Endothelial cell of umbilical vein (primary cell): Measurements from ENCODE around the gene PARP8. TPM values are rescaled to one million over a fixed set of nuclear protein-coding genes. Genes with fewer than 3 reads are reported as not detected.

ENCODE experiments used
- BruUV-seq: library from RNA; stranded (reverse); fragments of 400-500 nt; replicated peaks from 2 replicates; lab custom pipeline; 2021; lab: Mats Ljungman, UMichigan
- CTCF ChIA-PET: fragments of 300-600, 350-600 bp; sonication (Branson Sonifier 250); formaldehyde crosslinking; loops from one replicate; lab custom pipeline; 2021; ENCODE audit warnings: antibody characterized with exemption, inconsistent platforms; lab: Charles Lee
- POLR2A ChIA-PET: fragments of 300-600, 350-600 bp; sonication (Branson Sonifier 250); formaldehyde crosslinking; loops from one replicate; lab custom pipeline; 2021; ENCODE audit warnings: antibody characterized with exemption, inconsistent platforms; lab: Charles Lee
- DNase-seq: peaks from one replicate; pipeline ENCODE4 v3.0.0-alpha.2; 2011; ENCODE audit warnings: low read depth, low spot score
- FAIRE-seq: peaks from 2 replicates; lab custom pipeline; 2011; peaks lifted over from hg19 to GRCh38; lab: Jason Lieb, UNC
- H2AFZ ChIP-seq: 2 replicates; pipeline ENCODE4 v1.6.0; 2012; ENCODE audit warnings: low read depth, low read length, control low read depth, inconsistent platforms
- H3K27ac ChIP-seq: 2 replicates; pipeline ENCODE4 v1.5.1; 2011; ENCODE audit warnings: low read depth, mild to moderate bottlenecking, control low read depth, low read length, moderate library complexity; ENCODE audit not compliant: insufficient read depth
- H3K27me3 ChIP-seq, 2 experiments: 2 replicates each; pipeline versions ENCODE4 v1.6.0 to v1.6.1; 2011; ENCODE audit warnings: low read length in 2 of 2, mixed read lengths in 1 of 2; ENCODE audit not compliant: control insufficient read depth in 2 of 2, insufficient read depth in 2 of 2
- H3K36me3 ChIP-seq, 2 experiments: 2 replicates in 1 of 2; 3 replicates in 1 of 2; pipeline ENCODE4 v1.5.1; 2011; ENCODE audit warnings: low read length in 2 of 2, mild to moderate bottlenecking in 1 of 2, moderate library complexity in 1 of 2; ENCODE audit not compliant: control insufficient read depth in 2 of 2, insufficient read depth in 2 of 2; ENCODE audit errors: extremely low read depth in 1 of 2
- H3K4me1 ChIP-seq: 3 replicates; pipeline ENCODE4 v1.5.1; 2011; ENCODE audit warnings: mild to moderate bottlenecking, low read length; ENCODE audit not compliant: control insufficient read depth, insufficient read depth; ENCODE audit errors: extremely low read depth
- H3K4me2 ChIP-seq: 2 replicates; pipeline ENCODE4 v1.6.1; 2011; ENCODE audit warnings: low read length, control low read depth, mixed read lengths; ENCODE audit not compliant: insufficient read depth
- H3K4me3 ChIP-seq, 3 experiments: fragments of 200-600 bp in 1 of 3; sonication (generic), shearing (Covaris generic) in 1 of 3; replicated peaks in 1 of 3; 2 replicates each; pipeline ENCODE4 v1.5.1; 2011 to 2016; ENCODE audit warnings: control low read depth in 3 of 3, low read length in 3 of 3, mild to moderate bottlenecking in 2 of 3, inconsistent platforms in 1 of 3, low read depth in 1 of 3, moderate library complexity in 1 of 3; ENCODE audit not compliant: insufficient read depth in 1 of 3
- H3K79me2 ChIP-seq: 2 replicates; pipeline ENCODE4 v1.6.0; 2012; ENCODE audit warnings: low read length, inconsistent platforms; ENCODE audit not compliant: control insufficient read depth, insufficient read depth
- H3K9ac ChIP-seq: replicated peaks from 2 replicates; pipeline ENCODE3; 2011; ENCODE audit warnings: low read length, control low read depth; ENCODE audit not compliant: insufficient read depth; ENCODE audit errors: extremely low read depth
- H3K9me1 ChIP-seq: replicated peaks from 3 replicates; pipeline ENCODE4 v1.6.0; 2011; ENCODE audit warnings: mild to moderate bottlenecking, low read length; ENCODE audit not compliant: control insufficient read depth, insufficient read depth; ENCODE audit errors: extremely low read depth
- H3K9me3 ChIP-seq: replicated peaks from 2 replicates; pipeline ENCODE4 v1.5.1; 2012; ENCODE audit warnings: low read length, inconsistent platforms; ENCODE audit not compliant: control insufficient read depth, insufficient read depth
- H4K20me1 ChIP-seq: replicated peaks from 2 replicates; pipeline ENCODE3; 2011; ENCODE audit warnings: mild to moderate bottlenecking, low read length; ENCODE audit not compliant: control insufficient read depth, insufficient read depth; ENCODE audit errors: extremely low read depth
- EZH2 ChIP-seq: IDR thresholded peaks from 2 replicates; pipeline ENCODE4 v1.6.1; 2012; ENCODE audit warnings: borderline replicate concordance, low read depth, mild to moderate bottlenecking, moderate library complexity, low read length, inconsistent platforms; ENCODE audit not compliant: severe bottlenecking
- FOS ChIP-seq: IDR thresholded peaks from 2 replicates; pipeline ENCODE4 v1.6.1; 2011; ENCODE audit warnings: mild to moderate bottlenecking, low read length, moderate library complexity, borderline replicate concordance; ENCODE audit not compliant: insufficient read depth
- GATA2 ChIP-seq: IDR thresholded peaks from 2 replicates; pipeline ENCODE4 v1.7.0; 2011; ENCODE audit warnings: low read depth, mild to moderate bottlenecking, moderate library complexity, mixed read lengths, low read length; ENCODE audit not compliant: insufficient read length, insufficient read depth
- JUN ChIP-seq: IDR thresholded peaks from 2 replicates; pipeline ENCODE4 v1.6.1; 2011; ENCODE audit warnings: borderline replicate concordance, low read depth; ENCODE audit not compliant: insufficient read length, insufficient read depth
- MAX ChIP-seq: IDR thresholded peaks from 2 replicates; pipeline ENCODE4 v1.6.1; 2011; ENCODE audit not compliant: insufficient read depth, insufficient read length
- MYC ChIP-seq: IDR thresholded peaks from one replicate; pipeline ENCODE4 v1.6.1; 2011; ENCODE audit warnings: mild to moderate bottlenecking, low read depth, low read length
- POLR2A ChIP-seq: IDR thresholded peaks from 2 replicates; pipeline ENCODE4 v1.6.1; 2012; ENCODE audit warnings: low read depth, mild to moderate bottlenecking, control low read depth, low read length
- POLR2AphosphoS5 ChIP-seq: IDR thresholded peaks from 2 replicates; pipeline ENCODE4 v1.6.1; 2012; ENCODE audit warnings: low read depth, mild to moderate bottlenecking, control low read depth, low read length, moderate library complexity; ENCODE audit not compliant: insufficient read depth
- dilution Hi-C: fragments of 300-500 bp; cut with MboI; formaldehyde crosslinking; loops from one replicate; pipeline ENCODE4 v1.15.0; 2019; ENCODE audit warnings: low sequenced_read_pairs; ENCODE audit not compliant: extremely low pct_ligation_motif_present
- intact Hi-C: fragments of 100-400 bp; cut with micrococcal nuclease; formaldehyde crosslinking; loops from one replicate; pipeline ENCODE4 v1.10.0; 2022
- polyA plus RNA-seq, 4 experiments: library from polyadenylated mRNA; depleted of rRNA in 3 of 4; stranded (reverse) in 3 of 4; unstranded in 1 of 4; fragments of >200 nt; gene quantifications; 2 replicates each; pipeline versions ENCODE4 v1.2.1 to v1.2.3, GENCODE V29; 2011 to 2012; ENCODE audit warnings: missing spikeins in 1 of 4
- total RNA-seq: library from RNA; stranded (reverse); gene quantifications from 2 replicates; pipeline ENCODE4 v1.2.3, GENCODE V29; 2021
- TF ChIP-seq, protein P1 (sequence below), 2 donors: IDR thresholded peaks; 1 replicate in 1 of 2; 2 replicates in 1 of 2; pipeline ENCODE4 v1.5.1; 2011; ENCODE audit warnings: low read length in 2 of 2, mild to moderate bottlenecking in 2 of 2, moderate library complexity in 2 of 2, control low read depth in 1 of 2, inconsistent platforms in 1 of 2, low read depth in 1 of 2; ENCODE audit not compliant: insufficient read depth in 1 of 2; ENCODE audit errors: extremely low read depth in 1 of 2

The PARP8 gene
- total and polyA plus RNA-seq, 2 donors (not counting 3 experiments of a cell fraction or from before 2014, with no cell fraction given): 0.03 to 0.60 TPM

DNA sequence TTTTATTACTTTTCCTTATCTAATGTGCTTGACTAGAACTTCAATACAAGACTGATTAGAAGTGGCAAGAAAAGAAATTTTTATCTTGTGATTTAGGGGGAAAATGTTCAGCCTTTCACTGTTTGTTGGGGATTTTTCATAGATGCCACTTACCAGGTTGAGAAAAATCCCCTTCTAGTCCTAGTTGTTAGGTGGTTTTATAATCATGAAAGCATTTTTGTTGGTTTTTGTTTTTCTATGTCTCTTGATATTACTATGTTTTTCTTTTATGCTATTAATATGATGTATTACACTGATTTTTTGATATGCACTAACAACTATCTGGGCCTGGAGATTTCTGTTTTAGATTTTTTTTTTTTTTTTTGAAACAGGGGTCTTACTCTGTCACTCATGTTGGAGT is 134.0 kb downstream of the PARP8 start:
- Histone ChIP-seq H3K4me2 (no peak overlapping the region), H3K4me3 (no peak overlapping the region), H3K27ac (no peak overlapping the region), H3K27me3 (no peaks in the 10 kb centered on the region), H3K9me1 (no peaks in the 10 kb centered on the region), H3K4me1 (no peaks in the 10 kb centered on the region), H2AFZ (no peak overlapping the region), H3K9me3 (peaks cover 2% of the 10 kb centered on the region), H3K9ac (no peak overlapping the region), H3K36me3 (no peaks in the 10 kb centered on the region), H4K20me1 (no peaks in the 10 kb centered on the region), H3K79me2 (no peaks in the 10 kb centered on the region)
- ChIA-PET POLR2A (no interaction called here), CTCF (no interaction called here)
- no TSS peak for BruUV-seq
- intact Hi-C loops: no loop called here
- dilution Hi-C loops: no loop called here
- DNase-seq: no peak
- FAIRE-seq: no peak
- TF ChIP-seq JUN (no peak), FOS (no peak), MYC (no peak), GATA2 (no peak), POLR2AphosphoS5 (no peak), MAX (no peak), EZH2 (no peak), POLR2A (no peak)
- TF ChIP-seq, protein P1, sequence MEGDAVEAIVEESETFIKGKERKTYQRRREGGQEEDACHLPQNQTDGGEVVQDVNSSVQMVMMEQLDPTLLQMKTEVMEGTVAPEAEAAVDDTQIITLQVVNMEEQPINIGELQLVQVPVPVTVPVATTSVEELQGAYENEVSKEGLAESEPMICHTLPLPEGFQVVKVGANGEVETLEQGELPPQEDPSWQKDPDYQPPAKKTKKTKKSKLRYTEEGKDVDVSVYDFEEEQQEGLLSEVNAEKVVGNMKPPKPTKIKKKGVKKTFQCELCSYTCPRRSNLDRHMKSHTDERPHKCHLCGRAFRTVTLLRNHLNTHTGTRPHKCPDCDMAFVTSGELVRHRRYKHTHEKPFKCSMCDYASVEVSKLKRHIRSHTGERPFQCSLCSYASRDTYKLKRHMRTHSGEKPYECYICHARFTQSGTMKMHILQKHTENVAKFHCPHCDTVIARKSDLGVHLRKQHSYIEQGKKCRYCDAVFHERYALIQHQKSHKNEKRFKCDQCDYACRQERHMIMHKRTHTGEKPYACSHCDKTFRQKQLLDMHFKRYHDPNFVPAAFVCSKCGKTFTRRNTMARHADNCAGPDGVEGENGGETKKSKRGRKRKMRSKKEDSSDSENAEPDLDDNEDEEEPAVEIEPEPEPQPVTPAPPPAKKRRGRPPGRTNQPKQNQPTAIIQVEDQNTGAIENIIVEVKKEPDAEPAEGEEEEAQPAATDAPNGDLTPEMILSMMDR (IDR thresholded peaks at IDR 0.05; ENCODE audit: extremely low read depth in 1 of 2, insufficient read depth in 1 of 2, low read depth in 1 of 2, low read length in 2 of 2): no peak
